Mammary epithelial cell (primary cell): Measurements from ENCODE around the gene NEK5.

Experiments
- CTCF ChIP-seq, 2 donors: IDR thresholded peaks in 1 of 2; conservative IDR thresholded peaks in 1 of 2; 2 replicates each; pipeline ENCODE4 v1.5.1; 2011 to 2012; ENCODE audit warnings: inconsistent platforms in 2 of 2, low read length in 2 of 2, mild to moderate bottlenecking in 2 of 2, control low read depth in 1 of 2, low read depth in 1 of 2; ENCODE audit not compliant: insufficient read depth in 1 of 2; ENCODE audit errors: extremely low read depth in 1 of 2
- EZH2 ChIP-seq: IDR thresholded peaks from 2 replicates; pipeline ENCODE4 v1.6.1; 2012; ENCODE audit warnings: low read length, inconsistent platforms, borderline replicate concordance

GRCh38 chr13:52003541-52003940 is 125.3 kb downstream of the NEK5 start:
- TF ChIP-seq CTCF (conservative IDR thresholded peaks at IDR 0.05 in 1 of 2, IDR thresholded peaks at IDR 0.05 in 1 of 2; ENCODE audit: extremely low read depth in 1 of 2, insufficient read depth in 1 of 2, low read depth in 1 of 2, low read length in 2 of 2), result no peak
- no peak for TF ChIP-seq EZH2
